Skeletal muscle satellite cell (primary cell): ENCODE results near the gene UACA.

ENCODE experiments used
- H3K27me3 ChIP-seq: 2 replicates; pipeline ENCODE4 v1.7.0; 2013; ENCODE audit warnings: low read length; ENCODE audit not compliant: control insufficient read depth, insufficient read depth
- H3K36me3 ChIP-seq: 2 replicates; pipeline ENCODE4 v1.7.0; 2013; ENCODE audit warnings: mild to moderate bottlenecking, control low read depth, low read length; ENCODE audit not compliant: insufficient read depth
- H3K4me1 ChIP-seq: 2 replicates; pipeline ENCODE4 v1.7.0; 2013; ENCODE audit warnings: low read length; ENCODE audit not compliant: control insufficient read depth, insufficient read depth
- H3K4me2 ChIP-seq: 2 replicates; pipeline ENCODE4 v1.7.0; 2013; ENCODE audit warnings: mild to moderate bottlenecking, low read length
- H3K4me3 ChIP-seq: 2 replicates; pipeline ENCODE4 v1.7.0; 2013; ENCODE audit warnings: low read length
- H3K9ac ChIP-seq: 2 replicates; pipeline ENCODE4 v1.7.0; 2013; ENCODE audit warnings: mild to moderate bottlenecking, low read depth, low read length, moderate library complexity
- H3K9me3 ChIP-seq: replicated peaks from 2 replicates; pipeline ENCODE4 v1.7.0; 2013; ENCODE audit warnings: mild to moderate bottlenecking, control low read depth, low read length

Gene UACA

GRCh38 chr15:70763950-70764730, 782 bp upstream of the UACA start:
- H3K36me3 ChIP-seq: no peaks in the 10 kb centered on the region
- peak overlapping the region; percentile 95 for H3K4me3 ChIP-seq
- peak overlapping the region; percentile 89 for H3K4me2 ChIP-seq
- peak overlapping the region; percentile 96 for H3K9ac ChIP-seq
- H3K4me1 ChIP-seq: peaks cover 39% of the 10 kb centered on the region
- H3K9me3 ChIP-seq: no peaks in the 10 kb centered on the region
- no peaks in the 10 kb centered on the region for H3K27me3 ChIP-seq

GRCh38 chr15:70762469-70763119, 764 bp downstream of the UACA start:
- Histone ChIP-seq H3K36me3 (peaks cover 12% of the 10 kb centered on the region), H3K9me3 (no peaks in the 10 kb centered on the region), H3K4me3 (peak overlapping the region; percentile 95), H3K27me3 (no peaks in the 10 kb centered on the region), H3K4me1 (peaks cover 45% of the 10 kb centered on the region), H3K4me2 (peak overlapping the region; percentile 89), H3K9ac (peak overlapping the region; percentile 96)

- no peaks in the 10 kb centered on the region for H3K9me3 ChIP-seq
- H3K36me3 ChIP-seq: peaks cover 13% of the 10 kb centered on the region
- peaks cover 43% of the 10 kb centered on the region for H3K4me1 ChIP-seq
- H3K4me3 ChIP-seq: peak overlapping the region; percentile 95
- peak overlapping the region; percentile 96 for H3K9ac ChIP-seq
- H3K4me2 ChIP-seq: peak overlapping the region; percentile 89
- no peaks in the 10 kb centered on the region for H3K27me3 ChIP-seq
These were observed 1.4 kb downstream of the UACA start for GRCh38 chr15:70761931-70762468.

DNA sequence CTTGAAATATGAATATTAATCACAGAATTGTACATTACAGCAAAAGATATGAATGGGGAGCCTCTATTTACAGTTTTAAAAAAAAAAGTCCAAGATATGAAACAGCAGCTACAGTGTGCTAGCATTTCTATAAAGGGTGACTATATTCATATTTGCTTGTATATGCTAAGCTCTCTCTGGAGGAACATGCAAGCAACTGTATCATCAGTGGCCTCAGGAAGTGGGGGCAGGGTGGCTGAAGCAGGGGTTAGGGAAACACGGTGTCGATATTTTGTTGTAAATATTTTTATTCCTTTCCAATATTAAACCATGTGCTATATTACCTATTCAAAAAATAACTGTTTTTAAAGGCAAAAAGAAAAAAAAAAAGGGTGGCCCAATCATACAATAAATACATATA, 2.3 kb downstream of the UACA start:
- H3K9ac ChIP-seq: peak overlapping the region; percentile 96
- H3K4me1 ChIP-seq: peaks cover 37% of the 10 kb centered on the region

GRCh38 chr15:70758790-70759462, 4.4 kb downstream of the UACA start:
- Histone ChIP-seq H3K4me1 (peaks cover 16% of the 10 kb centered on the region), H3K36me3 (peaks cover 19% of the 10 kb centered on the region), H3K27me3 (no peaks in the 10 kb centered on the region), H3K4me3 (peak overlapping the region; percentile 25), H3K4me2 (peak overlapping the region; percentile 74), H3K9ac (peak overlapping the region; percentile 9), H3K9me3 (no peaks in the 10 kb centered on the region)

More for the DNA sequence above, 2.3 kb downstream of the UACA start:
- H3K4me3 ChIP-seq: peak overlapping the region; percentile 95
- no peaks in the 10 kb centered on the region for H3K27me3 ChIP-seq
- H3K36me3 ChIP-seq: peaks cover 13% of the 10 kb centered on the region
- H3K9me3 ChIP-seq: no peaks in the 10 kb centered on the region
- peak overlapping the region; percentile 89 for H3K4me2 ChIP-seq

DNA sequence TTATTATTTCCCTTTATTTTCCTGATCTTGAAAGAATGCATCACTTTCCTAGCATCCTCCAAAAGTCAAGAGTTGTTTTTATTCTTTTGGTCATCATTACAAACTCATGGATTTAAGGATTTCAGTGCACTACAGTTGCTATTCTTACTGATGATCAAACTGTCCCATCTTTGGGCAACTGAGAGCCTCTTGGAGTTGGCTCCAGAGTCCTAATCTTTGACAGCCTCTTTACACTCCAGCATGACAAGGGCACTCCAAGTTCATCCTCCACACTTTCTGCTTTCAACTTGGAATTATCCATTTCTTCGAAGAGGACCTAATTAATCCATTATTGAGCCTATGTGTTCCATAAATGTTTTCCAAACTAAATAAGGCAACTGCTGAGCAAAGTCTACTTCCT, 5.7 kb downstream of the UACA start:
- Histone ChIP-seq H3K9me3 (no peaks in the 10 kb centered on the region), H3K4me3 (no peak overlapping the region), H3K27me3 (no peaks in the 10 kb centered on the region), H3K36me3 (peaks cover 21% of the 10 kb centered on the region), H3K4me1 (peaks cover 23% of the 10 kb centered on the region), H3K9ac (no peak overlapping the region), H3K4me2 (peak overlapping the region; percentile 74)

- Histone ChIP-seq H3K4me2 (no peak overlapping the region), H3K9ac (no peak overlapping the region), H3K4me3 (no peak overlapping the region), H3K27me3 (no peaks in the 10 kb centered on the region), H3K9me3 (no peaks in the 10 kb centered on the region), H3K36me3 (peaks cover 31% of the 10 kb centered on the region), H3K4me1 (peaks cover 22% of the 10 kb centered on the region)
These were observed 8.5 kb downstream of the UACA start for GRCh38 chr15:70754862-70755261.

DNA sequence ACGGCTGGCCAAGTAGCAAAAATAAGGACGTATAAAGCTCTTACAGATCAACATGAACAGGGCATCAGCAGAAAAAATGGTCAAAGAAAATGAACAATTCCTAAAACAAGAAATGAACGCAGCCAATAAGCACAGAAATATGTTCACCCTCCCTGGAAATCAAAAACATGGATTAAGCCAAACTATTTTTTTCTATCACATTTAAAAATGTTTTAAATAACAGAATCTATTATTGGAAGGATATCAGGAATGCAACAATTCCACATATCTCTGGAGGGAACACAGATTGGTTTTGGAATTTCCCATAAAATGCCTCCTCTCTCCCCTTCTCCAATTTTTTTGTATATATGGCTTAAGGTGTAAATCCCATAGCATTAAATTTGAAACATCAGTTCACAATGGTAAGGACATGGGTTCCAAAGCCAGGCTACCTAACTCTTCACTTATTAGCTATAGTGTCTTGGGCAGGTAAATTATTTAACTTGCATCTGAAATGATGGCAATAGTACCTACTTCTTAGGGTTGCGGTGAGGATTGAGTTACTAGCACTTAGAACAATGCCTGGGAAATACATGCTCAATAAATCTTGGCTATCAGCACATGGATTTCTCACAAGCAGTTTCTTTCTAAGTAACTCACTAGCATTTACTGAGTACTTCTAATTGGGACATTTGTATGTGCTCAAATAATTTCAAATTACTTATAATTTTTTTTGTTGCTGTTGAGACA, 10.1 kb downstream of the UACA start:
- Histone ChIP-seq H3K9me3 (no peaks in the 10 kb centered on the region), H3K4me2 (no peak overlapping the region), H3K27me3 (no peaks in the 10 kb centered on the region), H3K9ac (no peak overlapping the region), H3K4me3 (no peak overlapping the region), H3K4me1 (peaks cover 16% of the 10 kb centered on the region), H3K36me3 (peaks cover 28% of the 10 kb centered on the region)

GRCh38 chr15:70752193-70752635, 11.1 kb downstream of the UACA start:
- no peaks in the 10 kb centered on the region for H3K27me3 ChIP-seq
- H3K9me3 ChIP-seq: no peaks in the 10 kb centered on the region
- H3K9ac ChIP-seq: no peak overlapping the region
- H3K4me3 ChIP-seq: no peak overlapping the region
- no peak overlapping the region for H3K4me2 ChIP-seq
- H3K4me1 ChIP-seq: peaks cover 21% of the 10 kb centered on the region
- H3K36me3 ChIP-seq: peaks cover 20% of the 10 kb centered on the region

DNA sequence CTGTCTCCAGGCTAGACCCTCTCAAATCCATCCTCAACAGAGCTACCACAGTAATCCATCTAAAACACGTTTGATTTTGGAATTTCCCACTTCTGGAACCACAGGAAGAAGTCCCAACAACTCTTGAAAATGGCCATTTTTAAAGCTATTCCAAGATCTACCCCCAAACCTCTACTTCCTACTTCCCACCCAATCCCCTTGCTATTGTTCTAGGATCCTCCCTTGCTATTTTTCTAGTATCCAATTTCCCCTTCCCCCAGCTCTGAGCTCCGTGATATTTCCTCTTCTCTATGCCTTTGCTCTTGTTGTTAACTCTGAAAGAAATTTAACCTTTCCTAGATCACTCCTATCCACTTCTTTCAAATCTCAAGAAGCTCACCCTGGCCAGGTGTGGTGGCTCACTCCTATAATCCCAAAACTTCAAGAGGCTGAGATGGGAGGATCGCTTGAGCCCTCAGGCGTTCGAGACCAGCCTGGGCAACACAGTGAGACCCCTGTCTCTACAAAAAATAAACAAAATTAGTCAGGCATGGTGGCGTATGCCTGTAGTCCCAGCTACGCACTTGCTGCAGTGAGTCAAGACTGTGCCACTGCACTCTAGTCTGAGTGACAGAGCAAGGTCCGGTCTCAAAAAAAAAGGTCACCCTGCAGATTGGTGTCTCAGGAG, 13.0 kb downstream of the UACA start:
- Histone ChIP-seq H3K27me3 (no peaks in the 10 kb centered on the region), H3K4me1 (peaks cover 21% of the 10 kb centered on the region), H3K9ac (no peak overlapping the region), H3K4me2 (no peak overlapping the region), H3K9me3 (no peaks in the 10 kb centered on the region), H3K36me3 (peaks cover 20% of the 10 kb centered on the region), H3K4me3 (no peak overlapping the region)
